K562 (cell line): ENCODE measurements around the gene NRXN2. TPM values are rescaled to one million over a fixed set of nuclear protein-coding genes. Genes with fewer than 3 reads are reported as not detected.

Source experiments
- BACH1 ChIP-seq: fragments of 200-800 bp; sonication (Bioruptor generic); IDR thresholded peaks from 2 replicates; pipeline ENCODE4 v1.6.1; 2016; ENCODE audit warnings: missing genetic modification characterization, missing compliant biosample characterization
- CC2D1A ChIP-seq: fragments of 450-650 bp; IDR thresholded peaks from 2 replicates; pipeline ENCODE4 v1.6.1; 2017; ENCODE audit warnings: mild to moderate bottlenecking
- ETV1 ChIP-seq: fragments of 450-650 bp; conservative IDR thresholded peaks from 2 replicates; pipeline ENCODE4 v1.6.1; 2016; ENCODE audit warnings: missing genetic modification characterization, control low read depth, low read depth, missing compliant biosample characterization
- GATA2 ChIP-seq: sonication (generic); formaldehyde crosslinking; IDR thresholded peaks from 2 replicates; pipeline ENCODE4 v1.4.0; 2020; ENCODE audit warnings: mild to moderate bottlenecking, missing genetic modification reagents
- ILF3 ChIP-seq: fragments of 450-650 bp; IDR thresholded peaks from 2 replicates; pipeline ENCODE4 v1.6.1; 2018; ENCODE audit warnings: antibody characterized with exemption, mild to moderate bottlenecking, moderate library complexity, borderline replicate concordance
- NUFIP1 ChIP-seq: fragments of 450-650 bp; IDR thresholded peaks from 2 replicates; pipeline ENCODE4 v1.6.1; 2018; ENCODE audit not compliant: partially characterized antibody
- SRSF3 ChIP-seq: fragments of 200-400 bp; formaldehyde crosslinking; IDR thresholded peaks from 2 replicates; pipeline ENCODE4 v1.6.1; 2016; ENCODE audit warnings: mild to moderate bottlenecking, low read length, moderate library complexity; ENCODE audit not compliant: insufficient read depth
- ZC3H4 ChIP-seq: sonication (generic); formaldehyde crosslinking; IDR thresholded peaks from 2 replicates; pipeline ENCODE4 v1.9.0; 2021; ENCODE audit warnings: missing genetic modification reagents, borderline replicate concordance
- ZNF124 ChIP-seq: sonication (generic); formaldehyde crosslinking; IDR thresholded peaks from 2 replicates; pipeline ENCODE4 v1.8.1; 2022; ENCODE audit warnings: missing genetic modification reagents
- ZNF224 ChIP-seq: sonication (generic); formaldehyde crosslinking; IDR thresholded peaks from 2 replicates; pipeline ENCODE4 v1.8.0; 2022; ENCODE audit warnings: mild to moderate bottlenecking, missing genetic modification reagents
- ZSCAN29 ChIP-seq: fragments of 450-650 bp; IDR thresholded peaks from 2 replicates; pipeline ENCODE4 v1.6.1; 2017
- polyA plus RNA-seq, 8 experiments: library from polyadenylated mRNA; depleted of rRNA in 4 of 8; stranded (reverse) in 5 of 8; unstranded in 3 of 8; fragments of >200 nt; fragmentation: Nextera tagmentation in 2 of 8; fragmentation: Illumina TruSeq in 1 of 8; extraction: Ambion mirVana in 2 of 8; extraction: Trizol in 1 of 8; gene quantifications; 2 replicates each; pipeline versions ENCODE4 v1.2.1 to v1.2.3, GENCODE V29; 2011 to 2014; ENCODE audit warnings: inconsistent platforms in 1 of 8, missing spikeins in 1 of 8
- total RNA-seq, 7 experiments: library from RNA; depleted of rRNA in 6 of 7; stranded (reverse); fragments of >200 nt in 6 of 7; fragmentation: Illumina TruSeq in 2 of 7; extraction: Trizol in 2 of 7; gene quantifications; 2 replicates each; pipeline versions ENCODE4 v1.2.1 to v1.2.3, GENCODE V29; 2011 to 2021; ENCODE audit warnings: low replicate concordance in 1 of 7
- TF ChIP-seq, protein P1 (sequence below): fragments of 250-450 bp; sonication (Bioruptor Pico); IDR thresholded peaks from 2 replicates; pipeline ENCODE4 v1.4.0; 2020; ENCODE audit warnings: mild to moderate bottlenecking
- TF ChIP-seq, protein P2 (sequence below): fragments of 250-450 bp; sonication (Bioruptor Pico); IDR thresholded peaks from 2 replicates; pipeline ENCODE4 v1.8.0; 2021; ENCODE audit warnings: borderline replicate concordance, mild to moderate bottlenecking, moderate library complexity; ENCODE audit not compliant: poor library complexity, severe bottlenecking
- TF ChIP-seq, protein P3 (sequence below): fragments of 250-450 bp; sonication (Bioruptor Pico); IDR thresholded peaks from 2 replicates; pipeline ENCODE4 v1.5.0; 2021; ENCODE audit warnings: mild to moderate bottlenecking, borderline replicate concordance
- TF ChIP-seq, protein P4 (sequence below): fragments of 450-650 bp; IDR thresholded peaks from 2 replicates; pipeline ENCODE4 v1.7.0; 2016; ENCODE audit warnings: borderline replicate concordance
- TF ChIP-seq, protein P5 (sequence below), 2 experiments: fragments of 200-800 bp in 1 of 2; sonication (Bioruptor generic) in 1 of 2; sonication (generic) in 1 of 2; formaldehyde crosslinking in 1 of 2; IDR thresholded peaks in 1 of 2; conservative IDR thresholded peaks in 1 of 2; 2 replicates each; pipeline versions ENCODE4 v1.5.0 to v1.6.1; 2016 to 2020; ENCODE audit warnings: missing compliant biosample characterization in 1 of 2, missing genetic modification characterization in 1 of 2, missing genetic modification reagents in 1 of 2
- TF ChIP-seq, protein P6 (sequence below): fragments of 450-650 bp; conservative IDR thresholded peaks from 2 replicates; pipeline ENCODE4 v1.6.1; 2016; ENCODE audit warnings: missing genetic modification characterization, low read depth, mild to moderate bottlenecking, control low read depth, missing compliant biosample characterization

NRXN2 gene
- total and polyA plus RNA-seq, 9 of the 15 experiments (the other 6 are each of a cell fraction or from before 2014, with no cell fraction given): 0.07 to 0.47 (median 0.15) TPM; not detected in 4

DNA sequence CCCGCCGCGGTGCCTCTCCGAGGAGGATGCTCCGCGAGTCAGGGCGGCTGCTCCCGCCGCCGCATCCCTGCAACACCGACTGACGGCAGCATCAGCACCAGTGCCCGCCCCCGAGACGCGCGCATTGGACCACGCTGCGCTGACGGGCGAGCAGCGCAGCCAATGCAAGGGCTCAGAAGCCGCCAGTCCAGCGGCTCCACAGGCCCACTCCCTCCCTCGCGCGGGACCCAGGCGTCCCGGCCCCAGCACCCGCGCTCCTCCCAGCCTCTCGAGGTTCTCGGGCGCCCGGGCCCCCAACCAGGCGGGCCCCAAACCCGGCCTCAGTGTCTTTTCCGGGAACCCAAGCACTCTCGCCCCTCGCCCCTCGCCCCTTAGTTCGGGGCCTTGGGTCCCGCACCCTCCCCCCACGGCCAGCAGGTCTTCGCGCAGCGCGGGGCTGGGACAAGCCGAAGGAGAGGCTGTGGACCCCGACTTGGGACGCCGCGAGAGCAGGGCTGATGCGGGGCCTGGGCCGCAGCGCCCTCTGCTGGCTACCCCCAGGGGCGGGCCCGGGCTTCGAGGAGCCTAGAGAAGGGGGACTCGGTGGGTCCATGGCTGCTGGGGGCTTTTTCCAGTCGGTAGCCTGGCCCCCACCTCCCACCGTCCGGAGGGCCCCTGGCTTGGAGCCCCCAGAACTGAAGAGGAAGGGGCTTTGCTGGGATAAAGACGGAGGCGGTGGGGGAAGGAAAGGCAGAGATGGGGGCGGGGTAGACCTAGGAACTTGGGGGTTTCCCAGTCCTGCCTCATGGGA lies at the start of gene NRXN2 (continued):
- TF ChIP-seq, protein P1, sequence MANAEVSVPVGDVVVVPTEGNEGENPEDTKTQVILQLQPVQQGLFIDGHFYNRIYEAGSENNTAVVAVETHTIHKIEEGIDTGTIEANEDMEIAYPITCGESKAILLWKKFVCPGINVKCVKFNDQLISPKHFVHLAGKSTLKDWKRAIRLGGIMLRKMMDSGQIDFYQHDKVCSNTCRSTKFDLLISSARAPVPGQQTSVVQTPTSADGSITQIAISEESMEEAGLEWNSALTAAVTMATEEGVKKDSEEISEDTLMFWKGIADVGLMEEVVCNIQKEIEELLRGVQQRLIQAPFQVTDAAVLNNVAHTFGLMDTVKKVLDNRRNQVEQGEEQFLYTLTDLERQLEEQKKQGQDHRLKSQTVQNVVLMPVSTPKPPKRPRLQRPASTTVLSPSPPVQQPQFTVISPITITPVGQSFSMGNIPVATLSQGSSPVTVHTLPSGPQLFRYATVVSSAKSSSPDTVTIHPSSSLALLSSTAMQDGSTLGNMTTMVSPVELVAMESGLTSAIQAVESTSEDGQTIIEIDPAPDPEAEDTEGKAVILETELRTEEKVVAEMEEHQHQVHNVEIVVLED (CRISPR knock-in tag): no peak
- TF ChIP-seq BACH1 (tag) (no peak), NUFIP1 (no peak), ZSCAN29 (no peak), ILF3 (no peak), CC2D1A (peak; percentile 37; the same call in 1 of the 2 replicates), SRSF3 (no peak), ZNF224 (CRISPR knock-in tag) (no peak), ZC3H4 (CRISPR knock-in tag) (no peak), ETV1 (tag) (no peak), ZNF124 (CRISPR knock-in tag) (no peak), GATA2 (CRISPR knock-in tag) (no peak)
- TF ChIP-seq, protein P2, sequence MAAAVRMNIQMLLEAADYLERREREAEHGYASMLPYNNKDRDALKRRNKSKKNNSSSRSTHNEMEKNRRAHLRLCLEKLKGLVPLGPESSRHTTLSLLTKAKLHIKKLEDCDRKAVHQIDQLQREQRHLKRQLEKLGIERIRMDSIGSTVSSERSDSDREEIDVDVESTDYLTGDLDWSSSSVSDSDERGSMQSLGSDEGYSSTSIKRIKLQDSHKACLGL: no peak
- TF ChIP-seq, protein P3, sequence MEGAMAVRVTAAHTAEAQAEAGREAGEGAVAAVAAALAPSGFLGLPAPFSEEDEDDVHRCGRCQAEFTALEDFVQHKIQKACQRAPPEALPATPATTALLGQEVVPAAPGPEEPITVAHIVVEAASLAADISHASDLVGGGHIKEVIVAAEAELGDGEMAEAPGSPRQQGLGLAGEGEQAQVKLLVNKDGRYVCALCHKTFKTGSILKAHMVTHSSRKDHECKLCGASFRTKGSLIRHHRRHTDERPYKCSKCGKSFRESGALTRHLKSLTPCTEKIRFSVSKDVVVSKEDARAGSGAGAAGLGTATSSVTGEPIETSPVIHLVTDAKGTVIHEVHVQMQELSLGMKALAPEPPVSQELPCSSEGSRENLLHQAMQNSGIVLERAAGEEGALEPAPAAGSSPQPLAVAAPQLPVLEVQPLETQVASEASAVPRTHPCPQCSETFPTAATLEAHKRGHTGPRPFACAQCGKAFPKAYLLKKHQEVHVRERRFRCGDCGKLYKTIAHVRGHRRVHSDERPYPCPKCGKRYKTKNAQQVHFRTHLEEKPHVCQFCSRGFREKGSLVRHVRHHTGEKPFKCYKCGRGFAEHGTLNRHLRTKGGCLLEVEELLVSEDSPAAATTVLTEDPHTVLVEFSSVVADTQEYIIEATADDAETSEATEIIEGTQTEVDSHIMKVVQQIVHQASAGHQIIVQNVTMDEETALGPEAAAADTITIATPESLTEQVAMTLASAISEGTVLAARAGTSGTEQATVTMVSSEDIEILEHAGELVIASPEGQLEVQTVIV (CRISPR knock-in tag): no peak
- TF ChIP-seq, protein P4, sequence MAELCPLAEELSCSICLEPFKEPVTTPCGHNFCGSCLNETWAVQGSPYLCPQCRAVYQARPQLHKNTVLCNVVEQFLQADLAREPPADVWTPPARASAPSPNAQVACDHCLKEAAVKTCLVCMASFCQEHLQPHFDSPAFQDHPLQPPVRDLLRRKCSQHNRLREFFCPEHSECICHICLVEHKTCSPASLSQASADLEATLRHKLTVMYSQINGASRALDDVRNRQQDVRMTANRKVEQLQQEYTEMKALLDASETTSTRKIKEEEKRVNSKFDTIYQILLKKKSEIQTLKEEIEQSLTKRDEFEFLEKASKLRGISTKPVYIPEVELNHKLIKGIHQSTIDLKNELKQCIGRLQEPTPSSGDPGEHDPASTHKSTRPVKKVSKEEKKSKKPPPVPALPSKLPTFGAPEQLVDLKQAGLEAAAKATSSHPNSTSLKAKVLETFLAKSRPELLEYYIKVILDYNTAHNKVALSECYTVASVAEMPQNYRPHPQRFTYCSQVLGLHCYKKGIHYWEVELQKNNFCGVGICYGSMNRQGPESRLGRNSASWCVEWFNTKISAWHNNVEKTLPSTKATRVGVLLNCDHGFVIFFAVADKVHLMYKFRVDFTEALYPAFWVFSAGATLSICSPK: no peak
- TF ChIP-seq, protein P5, sequence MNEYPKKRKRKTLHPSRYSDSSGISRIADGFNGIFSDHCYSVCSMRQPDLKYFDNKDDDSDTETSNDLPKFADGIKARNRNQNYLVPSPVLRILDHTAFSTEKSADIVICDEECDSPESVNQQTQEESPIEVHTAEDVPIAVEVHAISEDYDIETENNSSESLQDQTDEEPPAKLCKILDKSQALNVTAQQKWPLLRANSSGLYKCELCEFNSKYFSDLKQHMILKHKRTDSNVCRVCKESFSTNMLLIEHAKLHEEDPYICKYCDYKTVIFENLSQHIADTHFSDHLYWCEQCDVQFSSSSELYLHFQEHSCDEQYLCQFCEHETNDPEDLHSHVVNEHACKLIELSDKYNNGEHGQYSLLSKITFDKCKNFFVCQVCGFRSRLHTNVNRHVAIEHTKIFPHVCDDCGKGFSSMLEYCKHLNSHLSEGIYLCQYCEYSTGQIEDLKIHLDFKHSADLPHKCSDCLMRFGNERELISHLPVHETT (CRISPR knock-in tag; conservative IDR thresholded peaks at IDR 0.05 in 1 of 2, IDR thresholded peaks at IDR 0.05 in 1 of 2): no peak
- TF ChIP-seq, protein P6, sequence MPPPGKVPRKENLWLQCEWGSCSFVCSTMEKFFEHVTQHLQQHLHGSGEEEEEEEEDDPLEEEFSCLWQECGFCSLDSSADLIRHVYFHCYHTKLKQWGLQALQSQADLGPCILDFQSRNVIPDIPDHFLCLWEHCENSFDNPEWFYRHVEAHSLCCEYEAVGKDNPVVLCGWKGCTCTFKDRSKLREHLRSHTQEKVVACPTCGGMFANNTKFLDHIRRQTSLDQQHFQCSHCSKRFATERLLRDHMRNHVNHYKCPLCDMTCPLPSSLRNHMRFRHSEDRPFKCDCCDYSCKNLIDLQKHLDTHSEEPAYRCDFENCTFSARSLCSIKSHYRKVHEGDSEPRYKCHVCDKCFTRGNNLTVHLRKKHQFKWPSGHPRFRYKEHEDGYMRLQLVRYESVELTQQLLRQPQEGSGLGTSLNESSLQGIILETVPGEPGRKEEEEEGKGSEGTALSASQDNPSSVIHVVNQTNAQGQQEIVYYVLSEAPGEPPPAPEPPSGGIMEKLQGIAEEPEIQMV: no peak
